HepG2 (cell line): ENCODE data around the gene GORASP2. TPM values are rescaled to one million over a fixed set of nuclear protein-coding genes. Genes with fewer than 3 reads are reported as not detected.

Experiments
- BCL6 ChIP-seq: IDR thresholded peaks from 2 replicates; pipeline ENCODE4 v1.6.1; 2016; ENCODE audit warnings: missing genetic modification reagents, missing compliant biosample characterization
- DPF2 ChIP-seq: sonication (generic); formaldehyde crosslinking; IDR thresholded peaks from 2 replicates; pipeline ENCODE4 v1.4.0; 2020; ENCODE audit warnings: mild to moderate bottlenecking, low read depth, missing genetic modification reagents, borderline replicate concordance
- EEA1 ChIP-seq: sonication (generic); formaldehyde crosslinking; IDR thresholded peaks from 2 replicates; pipeline ENCODE4 v1.5.1; 2020; ENCODE audit warnings: mild to moderate bottlenecking, missing genetic modification reagents, borderline replicate concordance
- JDP2 ChIP-seq: sonication (generic); formaldehyde crosslinking; IDR thresholded peaks from 2 replicates; pipeline ENCODE4 v1.8.1; 2022; ENCODE audit warnings: missing genetic modification reagents, borderline replicate concordance
- NFAT5 ChIP-seq: sonication (generic); formaldehyde crosslinking; IDR thresholded peaks from 2 replicates; pipeline ENCODE4 v1.4.0; 2020; ENCODE audit warnings: missing genetic modification reagents
- POLR2AphosphoS5 ChIP-seq: IDR thresholded peaks from 2 replicates; pipeline ENCODE4 v1.6.1; 2012; ENCODE audit warnings: low read depth, low read length
- SP1 ChIP-seq, 2 experiments: fragments of 450-650 bp in 1 of 2; sonication (generic) in 1 of 2; formaldehyde crosslinking in 1 of 2; IDR thresholded peaks; 2 replicates each; pipeline versions ENCODE4 v1.4.0 to v1.6.1; 2016 to 2020; ENCODE audit warnings: missing genetic modification reagents in 1 of 2
- TFDP1 ChIP-seq: IDR thresholded peaks from 2 replicates; pipeline ENCODE4 v1.6.1; 2016; ENCODE audit warnings: missing compliant biosample characterization, missing genetic modification reagents, borderline replicate concordance
- ZNF12 ChIP-seq: sonication (generic); formaldehyde crosslinking; IDR thresholded peaks from 2 replicates; pipeline ENCODE4 v1.5.0; 2020; ENCODE audit warnings: missing genetic modification reagents
- ZNF501 ChIP-seq: sonication (generic); formaldehyde crosslinking; IDR thresholded peaks from 2 replicates; pipeline ENCODE4 v1.5.1; 2020; ENCODE audit warnings: mild to moderate bottlenecking, moderate library complexity, missing genetic modification reagents
- ZNF770 ChIP-seq: sonication (generic); formaldehyde crosslinking; IDR thresholded peaks from 2 replicates; pipeline ENCODE4 v1.5.0; 2020; ENCODE audit warnings: mild to moderate bottlenecking, missing genetic modification reagents
- ZNF816 ChIP-seq: sonication (generic); formaldehyde crosslinking; IDR thresholded peaks from 2 replicates; pipeline ENCODE4 v1.8.0; 2022; ENCODE audit warnings: missing genetic modification reagents, mild to moderate bottlenecking, borderline replicate concordance
- ZSCAN30 ChIP-seq: sonication (generic); formaldehyde crosslinking; IDR thresholded peaks from 2 replicates; pipeline ENCODE4 v1.5.0; 2020; ENCODE audit warnings: mild to moderate bottlenecking, missing genetic modification reagents
- polyA plus RNA-seq, 8 experiments: library from polyadenylated mRNA; depleted of rRNA in 3 of 8; stranded (reverse) in 7 of 8; unstranded in 1 of 8; fragments of >200 nt; fragmentation: Illumina TruSeq in 4 of 8; extraction: Trizol in 4 of 8; gene quantifications; 2 replicates each; pipeline versions ENCODE4 v1.2.1 to v1.2.3, GENCODE V29; 2011 to 2016; ENCODE audit warnings: low read depth in 4 of 8, missing spikeins in 1 of 8, mixed read lengths in 1 of 8; ENCODE audit not compliant: insufficient read depth in 1 of 8
- total RNA-seq, 5 experiments: library from RNA; depleted of rRNA; stranded (reverse); fragments of >200 nt; fragmentation: Illumina TruSeq; extraction: Trizol; gene quantifications; 2 replicates each; pipeline ENCODE4 v1.2.3, GENCODE V29; 2016; ENCODE audit warnings: low read depth in 1 of 5

The GORASP2 gene
- total and polyA plus RNA-seq, 2 of the 13 experiments (the other 11 are each of a cell fraction or from before 2014, with no cell fraction given) = 103 to 239 TPM

- no peak for TF ChIP-seq ZNF770 (CRISPR knock-in tag)
- TF ChIP-seq ZNF501 (CRISPR knock-in tag) = 0 out of 2 replicates have a peak, but pooled peaks have one; percentile 11
- TF ChIP-seq ZNF12 (CRISPR knock-in tag) = no peak
- no peak for TF ChIP-seq JDP2 (CRISPR knock-in tag)
- TF ChIP-seq NFAT5 (CRISPR knock-in tag) = no peak
- TF ChIP-seq EEA1 (CRISPR knock-in tag) = no peak
- TF ChIP-seq BCL6 (CRISPR knock-in tag) = no peak
- TF ChIP-seq DPF2 (CRISPR knock-in tag) = no peak
- 0 out of 2 replicates have a peak, but pooled peaks have one; percentile 13 for TF ChIP-seq POLR2AphosphoS5
- TF ChIP-seq TFDP1 = no peak
- TF ChIP-seq ZSCAN30 (CRISPR knock-in tag) = no peak
- TF ChIP-seq SP1 (IDR thresholded peaks at IDR 0.05) = no peak
- no peak for TF ChIP-seq SP1 (CRISPR knock-in tag; IDR thresholded peaks at IDR 0.05)
- TF ChIP-seq ZNF816 (CRISPR knock-in tag) = no peak
Measured at GRCh38 chr2:170968205-170969003, 39.4 kb downstream of the GORASP2 start (continued).
